Heart right ventricle (tissue), 16 donors: ENCODE results near the gene SEC16A. TPM values are rescaled to one million over a fixed set of nuclear protein-coding genes. Genes with fewer than 3 reads are reported as not detected.

Experiments
- ATAC-seq, 8 donors: fragments of 200-7000 bp; cut with Tn5 transposase; one replicate each; pipeline ENCODE4 v1.9.1; 2020; ENCODE audit warnings: mild to moderate bottlenecking in 8 of 8, moderate library complexity in 8 of 8, moderate number of reproducible peaks in 1 of 8
- DNase-seq, 2 donors: peaks; one replicate each; pipeline ENCODE4 v3.0.0-alpha.2; 2020
- H3K27ac ChIP-seq, 10 donors: fragments of 200-600 bp; sonication (generic) in 2 of 10; one replicate each; pipeline versions ENCODE4 v1.5.0 to v1.8.0; 2020 to 2022; ENCODE audit warnings: mild to moderate bottlenecking in 3 of 10
- H3K27me3 ChIP-seq, 7 donors: fragments of 200-600 bp; one replicate each; pipeline ENCODE4 v1.8.0; 2021 to 2022; ENCODE audit warnings: mild to moderate bottlenecking in 2 of 7
- H3K36me3 ChIP-seq, 9 donors: fragments of 200-600 bp; sonication (generic) in 1 of 9; one replicate each; pipeline versions ENCODE4 v1.5.0 to v1.8.0; 2020 to 2022; ENCODE audit warnings: mild to moderate bottlenecking in 2 of 9
- H3K4me1 ChIP-seq, 9 donors: fragments of 200-600 bp; sonication (generic) in 1 of 9; one replicate each; pipeline versions ENCODE4 v1.5.0 to v1.8.0; 2020 to 2022; ENCODE audit warnings: mild to moderate bottlenecking in 4 of 9
- H3K4me3 ChIP-seq, 10 donors: fragments of 200-600 bp; sonication (generic) in 2 of 10; one replicate each; pipeline versions ENCODE4 v1.5.0 to v1.8.0; 2020 to 2022; ENCODE audit warnings: mild to moderate bottlenecking in 7 of 10, moderate library complexity in 2 of 10
- H3K9me3 ChIP-seq, 11 donors: fragments of 200-600 bp in 10 of 11; sonication (generic) in 2 of 11; one replicate each; pipeline versions ENCODE4 v1.5.0 to v1.8.0; 2013 to 2022; ENCODE audit warnings: mild to moderate bottlenecking in 2 of 11, control low read depth in 1 of 11, moderate library complexity in 1 of 11
- CTCF ChIP-seq, 9 donors: fragments of 200-600 bp; sonication (generic) in 2 of 9; IDR thresholded peaks; one replicate each; pipeline versions ENCODE4 v1.5.0 to v1.8.0; 2021 to 2022; ENCODE audit warnings: antibody characterized with exemption in 9 of 9, mild to moderate bottlenecking in 5 of 9, moderate library complexity in 1 of 9
- WGBS, 2 donors: extraction: QIAGEN DNeasy Blood & Tissue Kit; methylation state at CpG; one replicate each; pipeline ENCODE4 v1.1.7; 2013; ENCODE audit warnings: inconsistent platforms in 1 of 2; 5-methylcytosine and 5-hydroxymethylcytosine counted together
- intact Hi-C, 10 donors: fragments of 100-400 bp; cut with DNase I; formaldehyde crosslinking; loops; one replicate each; pipeline versions ENCODE4 v1.11.1 to v1.14.2; 2022
- polyA plus RNA-seq, 2 donors: library from polyadenylated mRNA; stranded (reverse); fragments of 200-250 nt; gene quantifications; one replicate each; pipeline ENCODE4 v1.2.3, GENCODE V29; 2013
- total RNA-seq, 10 donors: library from RNA; stranded (reverse); fragmentation: NEBNext Ultra II Directional in 3 of 10; extraction: Animal tissue kit (Norgen Biotek cat#: 25700) in 3 of 10; gene quantifications; one replicate each; pipeline versions ENCODE4 v1.2.1 to v1.2.4, GENCODE V29; 2021 to 2023
- donor health status: Arrhythmogenic right ventricular cardiomyopathy.
- donor health status: ischemic (EF 13 %, LVEDD 7.1; RV severe dilation, severe dysfunction).
- donor health status: healthy with polysubstance abuse.
- donor health status: DM: no; HTN: yes; CAD: no.
- donor health status: DM: no; HTN: no; CAD: no.
- donor health status: ischemic (EF 25% LVEDD 6.9; RV normal size, moderate dysfunction).
- donor health status: ischemic (EF 25% LVEDD 5.7; RV mildly dilated, moderate dysfunction).
- donor health status: healthy.
- donor health status: DM: yes; HTN: yes; CAD: no.
- donor health status: Ischemic cardiomyopathy.
- donor health status: ischemic (EF 35%, LVEDD 5.7; RV mildly dilated, moderate dysfunction).
- donor health status: nonischemic (EF 11% LVEDD 7.7; RV severe dilation, severe dysfunction).
- donor health status: DM: yes; HTN: yes; CAD: no.
- donor health status: PGD.
- donor health status: ischemic (EF 29% LVEDD 5.4; RV normal size, mild dysfunction).
- donor health status: nonischemic (EF 23%, LVEDD 6.1; RV moderate dilation, normal function).

The SEC16A gene
- total and polyA plus RNA-seq, 12 donors = 21.9 to 35.9 (median 28.6) TPM

GRCh38 chr9:136395020-136395340 is 87.9 kb downstream of the SEC16A start:
- no peak overlapping the region for H3K4me3 ChIP-seq
- DNase-seq (no peak), ATAC-seq (no peak)
- H3K27me3 ChIP-seq = no peaks in the 10 kb centered on the region
- intact Hi-C loops = loop anchor here in 1 of 10 donors (5.0 kb wide), 1 partner anchor 63 kb away; no protein-coding TSS in a partner anchor
- TF ChIP-seq CTCF (IDR thresholded peaks at IDR 0.05) = no peak
- peaks cover 8 to 16% (median 11%) of the 10 kb centered on the region in 9 donors for H3K4me1 ChIP-seq
- no peaks in the 10 kb centered on the region for H3K9me3 ChIP-seq
- H3K36me3 ChIP-seq = peaks cover 0 to 82% (median 55%) of the 10 kb centered on the region in 9 donors
- WGBS, 2 donors = 86 to 89% methylated on average over 13 of the region's 13 CpGs
- no peak overlapping the region for H3K27ac ChIP-seq

GRCh38 chr9:136394312-136395019 is 88.4 kb downstream of the SEC16A start:
- H3K36me3 ChIP-seq = peaks cover 0 to 87% (median 59%) of the 10 kb centered on the region in 9 donors
- intact Hi-C loops = loop anchor here in 1 of 10 donors (5.0 kb wide), 1 partner anchor 62 kb away; no protein-coding TSS in a partner anchor
- WGBS, 2 donors = 91 to 96% methylated on average over 21 of the region's 21 CpGs
- no peak overlapping the region for H3K27ac ChIP-seq
- DNase-seq (no peak), ATAC-seq (peak in 1 of 8 donors; percentile 10)
- H3K4me3 ChIP-seq = no peak overlapping the region
- TF ChIP-seq CTCF (IDR thresholded peaks at IDR 0.05) = no peak
- H3K4me1 ChIP-seq = peaks cover 7 to 15% (median 10%) of the 10 kb centered on the region in 9 donors
- H3K9me3 ChIP-seq = no peaks in the 10 kb centered on the region
- H3K27me3 ChIP-seq = no peaks in the 10 kb centered on the region

- intact Hi-C loops = no loop called here
- DNase-seq (no peak), ATAC-seq (no peak)
- H3K4me3 ChIP-seq = no peak overlapping the region
- peaks cover 0 to 96% (median 60%) of the 10 kb centered on the region in 9 donors for H3K36me3 ChIP-seq
- no peak for TF ChIP-seq CTCF (IDR thresholded peaks at IDR 0.05)
- no peak overlapping the region for H3K27ac ChIP-seq
- H3K27me3 ChIP-seq = no peaks in the 10 kb centered on the region
- 88 to 91% methylated on average over 17 of the region's 17 CpGs for WGBS, 2 donors
- no peaks in the 10 kb centered on the region for H3K9me3 ChIP-seq
- H3K4me1 ChIP-seq = peaks cover 0 to 6% (median under 1%) of the 10 kb centered on the region in 9 donors
These were observed 89.3 kb downstream of the SEC16A start for GRCh38 chr9:136393531-136393930.

GRCh38 chr9:136392538-136393449 is 90.0 kb downstream of the SEC16A start:
- no peak for TF ChIP-seq CTCF (IDR thresholded peaks at IDR 0.05)
- Histone ChIP-seq H3K4me1 (no peaks in the 10 kb centered on the region), H3K4me3 (no peak overlapping the region), H3K27me3 (no peaks in the 10 kb centered on the region), H3K36me3 (peaks cover 3 to 98% (median 68%) of the 10 kb centered on the region in 9 donors), H3K27ac (no peak overlapping the region), H3K9me3 (no peaks in the 10 kb centered on the region)
- 79 to 80% methylated on average over 21 of the region's 21 CpGs for WGBS, 2 donors
- ATAC-seq = no peak
- intact Hi-C loops = no loop called here
- no peak for DNase-seq
